ENCODE data around the gene PDE8A.

- TF ChIP-seq CTCF (IDR thresholded peaks at IDR 0.05), result no peak
- TF ChIP-seq POLR2A (IDR thresholded peaks at IDR 0.05), result no peak
- no peak for TF ChIP-seq EP300 (IDR thresholded peaks at IDR 0.05)
These were observed 115.6 kb downstream of the PDE8A start for GRCh38 chr15:85097250-85097649.
